K562 (cell line): ENCODE measurements around the gene ATAD3C. TPM values are rescaled to one million over a fixed set of nuclear protein-coding genes. Genes with fewer than 3 reads are reported as not detected.
A peak's percentile ranks its signal among the peaks of the same experiment; 100 is the strongest.

Source experiments
- CHD2 ChIP-seq: IDR thresholded peaks from 2 replicates; pipeline ENCODE4 v1.6.1; 2011; ENCODE audit warnings: low read depth, low read length
- CSDE1 ChIP-seq, 2 experiments: fragments of 450-650 bp; IDR thresholded peaks; 2 replicates each; pipeline ENCODE4 v1.6.1; 2016; ENCODE audit warnings: mild to moderate bottlenecking in 1 of 2
- DPF2 ChIP-seq: fragments of 450-650 bp; IDR thresholded peaks from 2 replicates; pipeline ENCODE4 v1.6.1; 2016
- ILF3 ChIP-seq: fragments of 450-650 bp; IDR thresholded peaks from 2 replicates; pipeline ENCODE4 v1.6.1; 2018; ENCODE audit warnings: antibody characterized with exemption, mild to moderate bottlenecking, moderate library complexity, borderline replicate concordance
- KAT7 ChIP-seq: sonication (generic); formaldehyde crosslinking; IDR thresholded peaks from 2 replicates; pipeline ENCODE4 v1.8.0; 2022; ENCODE audit warnings: missing genetic modification reagents, mild to moderate bottlenecking, borderline replicate concordance
- NCOA1 ChIP-seq: fragments of 450-650 bp; IDR thresholded peaks from 2 replicates; pipeline ENCODE4 v1.6.1; 2016; ENCODE audit warnings: low read depth
- PTTG1 ChIP-seq: fragments of 450-650 bp; IDR thresholded peaks from 2 replicates; pipeline ENCODE4 v1.6.1; 2016; ENCODE audit warnings: low read depth, mild to moderate bottlenecking, missing genetic modification characterization, missing compliant biosample characterization
- RBM17 ChIP-seq: fragments of 200-400 bp; formaldehyde crosslinking; IDR thresholded peaks from 2 replicates; pipeline ENCODE4 v1.6.1; 2017; ENCODE audit warnings: low read depth, mild to moderate bottlenecking, low read length, borderline replicate concordance
- RFX5 ChIP-seq: IDR thresholded peaks from 2 replicates; pipeline ENCODE4 v1.6.1; 2011; ENCODE audit warnings: low read depth, mild to moderate bottlenecking, improper control_type of control experiment, low read length
- STAT5A ChIP-seq: IDR thresholded peaks from 2 replicates; pipeline ENCODE4 v1.6.1; 2012; ENCODE audit warnings: low read length, inconsistent platforms, borderline replicate concordance
- STAT5B ChIP-seq: fragments of 250-450 bp; sonication (Bioruptor Pico); IDR thresholded peaks from 2 replicates; pipeline ENCODE4 v1.8.0; 2021; ENCODE audit warnings: mild to moderate bottlenecking, inconsistent platforms
- TAF1 ChIP-seq: IDR thresholded peaks from 2 replicates; pipeline ENCODE4 v1.6.1; 2011; ENCODE audit warnings: mild to moderate bottlenecking, low read length, moderate library complexity; ENCODE audit not compliant: insufficient read depth, control insufficient read depth, severe bottlenecking; ENCODE audit errors: extremely low read depth
- ZC3H8 ChIP-seq: fragments of 450-650 bp; IDR thresholded peaks from 2 replicates; pipeline ENCODE4 v1.6.1; 2017
- ZNF444 ChIP-seq: fragments of 250-450 bp; sonication (Bioruptor Pico); IDR thresholded peaks from 2 replicates; pipeline ENCODE4 v1.4.0; 2020; ENCODE audit warnings: mild to moderate bottlenecking, moderate library complexity
- ZNF79 ChIP-seq: fragments of 250-450 bp; sonication (Bioruptor Pico); IDR thresholded peaks from 2 replicates; pipeline ENCODE4 v1.4.0; 2020; ENCODE audit warnings: low read depth, mild to moderate bottlenecking, moderate library complexity
- ZZZ3 ChIP-seq: fragments of 450-650 bp; IDR thresholded peaks from 2 replicates; pipeline ENCODE4 v1.6.1; 2016; ENCODE audit warnings: antibody characterized with exemption, mild to moderate bottlenecking, moderate library complexity
- polyA plus RNA-seq, 8 experiments: library from polyadenylated mRNA; depleted of rRNA in 4 of 8; stranded (reverse) in 5 of 8; unstranded in 3 of 8; fragments of >200 nt; fragmentation: Nextera tagmentation in 2 of 8; fragmentation: Illumina TruSeq in 1 of 8; extraction: Ambion mirVana in 2 of 8; extraction: Trizol in 1 of 8; gene quantifications; 2 replicates each; pipeline versions ENCODE4 v1.2.1 to v1.2.3, GENCODE V29; 2011 to 2014; ENCODE audit warnings: inconsistent platforms in 1 of 8, missing spikeins in 1 of 8
- total RNA-seq, 7 experiments: library from RNA; depleted of rRNA in 6 of 7; stranded (reverse); fragments of >200 nt in 6 of 7; fragmentation: Illumina TruSeq in 2 of 7; extraction: Trizol in 2 of 7; gene quantifications; 2 replicates each; pipeline versions ENCODE4 v1.2.1 to v1.2.3, GENCODE V29; 2011 to 2021; ENCODE audit warnings: low replicate concordance in 1 of 7
- TF ChIP-seq, protein P1 (sequence below): fragments of 200-800 bp; sonication (Bioruptor generic); IDR thresholded peaks from 2 replicates; pipeline ENCODE4 v1.6.1; 2016; ENCODE audit warnings: missing genetic modification characterization, missing compliant biosample characterization
- TF ChIP-seq, protein P2 (sequence below): fragments of 250-450 bp; sonication (Bioruptor Pico); IDR thresholded peaks from 2 replicates; pipeline ENCODE4 v1.5.0; 2021
- TF ChIP-seq, protein P3 (sequence below): IDR thresholded peaks from 2 replicates; pipeline ENCODE4 v1.6.1; 2016; ENCODE audit warnings: missing genetic modification characterization, missing compliant biosample characterization
- TF ChIP-seq, protein P4 (sequence below): fragments of 450-650 bp; formaldehyde crosslinking; IDR thresholded peaks from 2 replicates; pipeline ENCODE4 v1.4.0; 2020; ENCODE audit warnings: mild to moderate bottlenecking, moderate library complexity

Gene ATAD3C
- total and polyA plus RNA-seq, 9 of the 15 experiments (the other 6 are each of a cell fraction or from before 2014, with no cell fraction given), result 0.03 to 0.18 TPM; not detected in 7

DNA sequence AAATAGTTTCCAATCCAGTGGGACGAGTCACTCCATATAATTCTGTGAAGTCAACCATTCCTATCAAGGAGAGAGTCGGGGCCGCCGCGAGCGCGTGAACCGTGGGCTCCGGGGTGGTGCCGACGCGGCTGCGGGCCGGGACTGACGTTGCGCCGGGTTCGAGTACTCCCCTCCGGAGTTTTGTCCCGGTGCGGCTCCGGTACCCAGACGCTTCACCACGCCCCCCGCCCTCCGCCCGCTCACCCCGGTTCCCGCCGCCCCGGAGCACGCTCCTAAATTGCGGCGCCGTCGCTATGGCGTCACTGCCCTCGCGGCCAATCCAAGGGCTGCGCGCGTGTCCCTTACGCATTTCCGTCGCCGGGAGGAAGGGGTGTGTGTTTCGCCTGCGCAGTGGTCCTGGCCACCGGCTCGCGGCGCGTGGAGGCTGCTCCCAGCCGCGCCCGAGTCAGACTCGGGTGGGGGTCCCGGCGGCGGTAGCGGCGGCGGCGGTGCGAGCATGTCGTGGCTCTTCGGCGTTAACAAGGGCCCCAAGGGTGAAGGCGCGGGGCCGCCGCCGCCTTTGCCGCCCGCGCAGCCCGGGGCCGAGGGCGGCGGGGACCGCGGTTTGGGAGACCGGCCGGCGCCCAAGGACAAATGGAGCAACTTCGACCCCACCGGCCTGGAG, 22.0 kb downstream of the ATAD3C start, which contains the start of gene ATAD3B (continued):
- TF ChIP-seq, protein P1, sequence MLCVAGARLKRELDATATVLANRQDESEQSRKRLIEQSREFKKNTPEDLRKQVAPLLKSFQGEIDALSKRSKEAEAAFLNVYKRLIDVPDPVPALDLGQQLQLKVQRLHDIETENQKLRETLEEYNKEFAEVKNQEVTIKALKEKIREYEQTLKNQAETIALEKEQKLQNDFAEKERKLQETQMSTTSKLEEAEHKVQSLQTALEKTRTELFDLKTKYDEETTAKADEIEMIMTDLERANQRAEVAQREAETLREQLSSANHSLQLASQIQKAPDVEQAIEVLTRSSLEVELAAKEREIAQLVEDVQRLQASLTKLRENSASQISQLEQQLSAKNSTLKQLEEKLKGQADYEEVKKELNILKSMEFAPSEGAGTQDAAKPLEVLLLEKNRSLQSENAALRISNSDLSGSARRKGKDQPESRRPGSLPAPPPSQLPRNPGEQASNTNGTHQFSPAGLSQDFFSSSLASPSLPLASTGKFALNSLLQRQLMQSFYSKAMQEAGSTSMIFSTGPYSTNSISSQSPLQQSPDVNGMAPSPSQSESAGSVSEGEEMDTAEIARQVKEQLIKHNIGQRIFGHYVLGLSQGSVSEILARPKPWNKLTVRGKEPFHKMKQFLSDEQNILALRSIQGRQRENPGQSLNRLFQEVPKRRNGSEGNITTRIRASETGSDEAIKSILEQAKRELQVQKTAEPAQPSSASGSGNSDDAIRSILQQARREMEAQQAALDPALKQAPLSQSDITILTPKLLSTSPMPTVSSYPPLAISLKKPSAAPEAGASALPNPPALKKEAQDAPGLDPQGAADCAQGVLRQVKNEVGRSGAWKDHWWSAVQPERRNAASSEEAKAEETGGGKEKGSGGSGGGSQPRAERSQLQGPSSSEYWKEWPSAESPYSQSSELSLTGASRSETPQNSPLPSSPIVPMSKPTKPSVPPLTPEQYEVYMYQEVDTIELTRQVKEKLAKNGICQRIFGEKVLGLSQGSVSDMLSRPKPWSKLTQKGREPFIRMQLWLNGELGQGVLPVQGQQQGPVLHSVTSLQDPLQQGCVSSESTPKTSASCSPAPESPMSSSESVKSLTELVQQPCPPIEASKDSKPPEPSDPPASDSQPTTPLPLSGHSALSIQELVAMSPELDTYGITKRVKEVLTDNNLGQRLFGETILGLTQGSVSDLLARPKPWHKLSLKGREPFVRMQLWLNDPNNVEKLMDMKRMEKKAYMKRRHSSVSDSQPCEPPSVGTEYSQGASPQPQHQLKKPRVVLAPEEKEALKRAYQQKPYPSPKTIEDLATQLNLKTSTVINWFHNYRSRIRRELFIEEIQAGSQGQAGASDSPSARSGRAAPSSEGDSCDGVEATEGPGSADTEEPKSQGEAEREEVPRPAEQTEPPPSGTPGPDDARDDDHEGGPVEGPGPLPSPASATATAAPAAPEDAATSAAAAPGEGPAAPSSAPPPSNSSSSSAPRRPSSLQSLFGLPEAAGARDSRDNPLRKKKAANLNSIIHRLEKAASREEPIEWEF (CRISPR knock-in tag), result no peak
- TF ChIP-seq, protein P2, sequence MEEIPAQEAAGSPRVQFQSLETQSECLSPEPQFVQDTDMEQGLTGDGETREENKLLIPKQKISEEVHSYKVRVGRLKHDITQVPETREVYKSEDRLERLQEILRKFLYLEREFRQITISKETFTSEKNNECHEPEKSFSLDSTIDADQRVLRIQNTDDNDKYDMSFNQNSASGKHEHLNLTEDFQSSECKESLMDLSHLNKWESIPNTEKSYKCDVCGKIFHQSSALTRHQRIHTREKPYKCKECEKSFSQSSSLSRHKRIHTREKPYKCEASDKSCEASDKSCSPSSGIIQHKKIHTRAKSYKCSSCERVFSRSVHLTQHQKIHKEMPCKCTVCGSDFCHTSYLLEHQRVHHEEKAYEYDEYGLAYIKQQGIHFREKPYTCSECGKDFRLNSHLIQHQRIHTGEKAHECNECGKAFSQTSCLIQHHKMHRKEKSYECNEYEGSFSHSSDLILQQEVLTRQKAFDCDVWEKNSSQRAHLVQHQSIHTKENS, result no peak
- TF ChIP-seq CSDE1 (IDR thresholded peaks at IDR 0.05) (peak in 1 of 2 experiments; percentile 86; a peak in 1 of 4 replicates), STAT5B (no peak), DPF2 (0 out of 2 replicates have a peak, but pooled peaks have one; percentile 3), RFX5 (no peak), PTTG1 (tag) (no peak), ZNF79 (no peak), RBM17 (no peak), CHD2 (no peak), STAT5A (no peak), ILF3 (no peak), TAF1 (peak; percentile 76), ZNF444 (CRISPR knock-in tag) (no peak), KAT7 (CRISPR knock-in tag) (peak; percentile 68; the same call in 1 of the 2 replicates), ZC3H8 (no peak), ZZZ3 (no peak), NCOA1 (peak; percentile 28; the same call in 1 of the 2 replicates)
- TF ChIP-seq, protein P3, sequence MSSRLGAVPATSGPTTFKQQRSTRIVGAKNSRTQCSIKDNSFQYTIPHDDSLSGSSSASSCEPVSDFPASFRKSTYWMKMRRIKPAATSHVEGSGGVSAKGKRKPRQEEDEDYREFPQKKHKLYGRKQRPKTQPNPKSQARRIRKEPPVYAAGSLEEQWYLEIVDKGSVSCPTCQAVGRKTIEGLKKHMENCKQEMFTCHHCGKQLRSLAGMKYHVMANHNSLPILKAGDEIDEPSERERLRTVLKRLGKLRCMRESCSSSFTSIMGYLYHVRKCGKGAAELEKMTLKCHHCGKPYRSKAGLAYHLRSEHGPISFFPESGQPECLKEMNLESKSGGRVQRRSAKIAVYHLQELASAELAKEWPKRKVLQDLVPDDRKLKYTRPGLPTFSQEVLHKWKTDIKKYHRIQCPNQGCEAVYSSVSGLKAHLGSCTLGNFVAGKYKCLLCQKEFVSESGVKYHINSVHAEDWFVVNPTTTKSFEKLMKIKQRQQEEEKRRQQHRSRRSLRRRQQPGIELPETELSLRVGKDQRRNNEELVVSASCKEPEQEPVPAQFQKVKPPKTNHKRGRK (tag), result no peak
- TF ChIP-seq, protein P4, sequence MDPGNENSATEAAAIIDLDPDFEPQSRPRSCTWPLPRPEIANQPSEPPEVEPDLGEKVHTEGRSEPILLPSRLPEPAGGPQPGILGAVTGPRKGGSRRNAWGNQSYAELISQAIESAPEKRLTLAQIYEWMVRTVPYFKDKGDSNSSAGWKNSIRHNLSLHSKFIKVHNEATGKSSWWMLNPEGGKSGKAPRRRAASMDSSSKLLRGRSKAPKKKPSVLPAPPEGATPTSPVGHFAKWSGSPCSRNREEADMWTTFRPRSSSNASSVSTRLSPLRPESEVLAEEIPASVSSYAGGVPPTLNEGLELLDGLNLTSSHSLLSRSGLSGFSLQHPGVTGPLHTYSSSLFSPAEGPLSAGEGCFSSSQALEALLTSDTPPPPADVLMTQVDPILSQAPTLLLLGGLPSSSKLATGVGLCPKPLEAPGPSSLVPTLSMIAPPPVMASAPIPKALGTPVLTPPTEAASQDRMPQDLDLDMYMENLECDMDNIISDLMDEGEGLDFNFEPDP, result no peak
